ENCODE measurements around the gene SLC9A4.

The SLC9A4 gene

GRCh38 chr2:102498414-102498813 lies 25.4 kb downstream of the SLC9A4 start:
- no peak for DNase-seq (ENCODE audit: low read depth in 2 of 2, low spot score in 1 of 2)

DNA sequence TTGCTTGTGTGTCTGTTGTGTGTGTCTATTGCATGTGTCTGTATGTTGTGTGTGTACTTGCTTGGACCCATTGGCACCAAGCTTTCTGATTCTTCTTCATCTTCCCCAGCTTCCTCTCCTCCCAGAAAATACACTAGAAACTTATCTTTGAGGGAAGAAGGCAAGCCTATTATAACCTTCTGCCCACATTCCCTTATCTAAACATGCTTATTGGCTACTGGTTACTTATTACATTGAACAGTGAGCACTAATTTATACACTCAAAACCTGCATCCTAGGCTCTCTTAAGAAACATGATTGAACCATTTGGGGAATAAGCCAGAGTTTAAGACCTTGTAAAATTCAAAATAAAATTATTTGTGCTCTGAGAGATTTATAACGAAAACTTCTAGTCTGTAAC lies 26.5 kb downstream of the SLC9A4 start:
- DNase-seq (ENCODE audit: low read depth in 2 of 2, low spot score in 1 of 2), result no peak

DNA sequence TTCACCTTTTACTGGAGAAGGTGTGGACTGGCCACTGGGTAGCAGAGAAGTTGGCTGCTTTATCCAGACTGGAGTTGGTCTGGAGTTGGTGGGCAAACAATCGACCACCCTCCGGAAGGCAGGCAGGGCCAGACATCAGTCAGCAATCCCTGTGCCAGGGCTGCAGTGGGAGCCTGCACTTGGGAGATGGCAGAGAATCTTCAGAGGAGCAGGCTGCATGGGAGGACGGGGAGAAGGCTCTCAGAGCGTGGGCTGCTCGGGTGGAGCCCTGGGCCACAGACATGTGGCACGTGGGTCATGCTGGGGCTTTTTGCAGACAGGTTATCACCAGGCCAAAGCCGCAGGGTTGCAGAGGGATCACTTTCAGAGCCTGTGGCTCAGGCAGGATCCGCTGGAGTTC lies 29.6 kb downstream of the SLC9A4 start:
- no peak for DNase-seq (ENCODE audit: low read depth in 2 of 2, low spot score in 1 of 2)

DNA sequence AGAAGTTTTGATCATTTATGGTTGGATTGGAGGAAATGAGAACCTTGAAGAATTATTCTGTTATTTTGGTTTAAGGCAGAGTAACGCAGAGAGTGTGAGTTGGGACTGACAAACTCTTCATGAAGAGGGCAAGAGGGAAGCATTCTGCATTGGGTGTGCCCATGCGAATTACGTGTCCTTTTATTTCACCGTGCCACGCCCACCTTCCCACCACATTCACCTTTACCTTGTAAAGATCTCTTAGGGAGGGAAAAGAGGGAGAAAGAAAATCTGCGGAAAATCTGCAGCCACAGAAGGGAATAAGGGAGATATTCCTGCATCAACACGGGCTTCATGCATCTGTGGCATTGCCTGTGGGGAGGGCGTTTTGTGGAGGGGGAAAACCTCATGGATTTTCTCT lies 31.8 kb downstream of the SLC9A4 start:
- DNase-seq (ENCODE audit: low read depth in 2 of 2, low spot score in 1 of 2), result no peak

DNA sequence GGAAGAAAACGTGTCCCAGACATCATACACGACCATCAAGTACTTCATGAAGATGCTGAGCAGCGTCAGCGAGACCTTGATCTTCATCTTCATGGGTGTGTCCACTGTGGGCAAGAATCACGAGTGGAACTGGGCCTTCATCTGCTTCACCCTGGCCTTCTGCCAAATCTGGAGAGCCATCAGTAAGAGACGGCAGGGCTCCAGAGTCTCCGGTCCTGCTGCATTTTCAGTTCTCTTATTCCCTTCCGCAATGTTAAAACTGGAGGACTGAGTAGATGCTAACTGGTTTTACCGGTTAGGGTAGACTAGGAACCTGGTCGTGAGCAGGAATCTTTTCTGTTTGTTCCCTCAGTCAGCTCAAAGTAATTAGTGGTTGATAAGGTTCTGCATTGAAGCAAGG lies 32.3 kb downstream of the SLC9A4 start:
- no peak for DNase-seq (ENCODE audit: low read depth in 2 of 2, low spot score in 1 of 2)

GRCh38 chr2:102506743-102507142 lies 33.7 kb downstream of the SLC9A4 start:
- no peak for DNase-seq (ENCODE audit: low read depth in 2 of 2, low spot score in 1 of 2)

GRCh38 chr2:102508863-102509262 lies 35.8 kb downstream of the SLC9A4 start:
- DNase-seq (ENCODE audit: low read depth in 2 of 2, low spot score in 1 of 2), result no peak

- no peak for DNase-seq (ENCODE audit: low read depth in 2 of 2, low spot score in 1 of 2)
These were observed 36.7 kb downstream of the SLC9A4 start for GRCh38 chr2:102509749-102510148.

DNA sequence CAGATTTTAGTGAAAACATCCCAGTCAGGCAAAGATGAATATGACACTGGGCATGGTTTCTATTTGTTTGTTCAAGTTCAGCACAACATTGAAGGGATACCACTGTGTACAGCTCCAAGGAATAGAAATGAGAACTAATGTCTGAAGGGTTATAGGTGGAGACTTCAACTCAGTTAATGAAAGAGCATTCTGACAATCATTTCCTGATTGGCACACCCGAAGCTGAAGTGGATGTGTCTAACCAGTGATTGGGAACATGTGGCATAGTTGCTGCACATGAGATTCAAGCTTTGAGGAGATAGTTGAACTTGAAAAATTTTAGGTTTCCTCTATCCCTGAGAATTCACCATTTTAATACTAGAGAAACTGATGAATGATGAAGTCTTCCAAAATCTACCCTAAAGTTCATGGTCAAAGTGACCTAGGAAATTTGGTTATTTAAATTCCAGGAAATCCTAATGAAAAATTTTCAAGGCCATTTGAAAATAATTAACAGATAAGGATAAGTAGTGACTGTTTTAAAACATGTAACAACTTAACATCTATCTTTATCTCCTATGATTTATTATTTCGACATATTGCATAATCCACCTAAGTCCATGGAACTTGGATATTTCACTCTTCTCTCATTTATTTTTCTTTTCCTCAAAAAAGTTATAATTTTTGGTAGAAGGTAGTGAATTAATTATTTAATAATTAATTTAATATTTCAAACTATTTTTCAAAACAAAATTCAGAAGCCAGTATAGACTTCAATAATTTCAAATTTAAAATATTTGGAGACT lies 38.0 kb downstream of the SLC9A4 start:
- DNase-seq (ENCODE audit: low read depth in 2 of 2, low spot score in 1 of 2), result no peak

- no peak for DNase-seq (ENCODE audit: low read depth in 2 of 2, low spot score in 1 of 2)
These were observed 39.1 kb downstream of the SLC9A4 start for GRCh38 chr2:102512161-102512560.

GRCh38 chr2:102513355-102513939 lies 40.4 kb downstream of the SLC9A4 start:
- no peak for DNase-seq (ENCODE audit: low read depth in 2 of 2, low spot score in 1 of 2)

- DNase-seq (ENCODE audit: low read depth in 2 of 2, low spot score in 1 of 2), result no peak
These were observed 41.2 kb downstream of the SLC9A4 start for GRCh38 chr2:102514061-102514785.

DNA sequence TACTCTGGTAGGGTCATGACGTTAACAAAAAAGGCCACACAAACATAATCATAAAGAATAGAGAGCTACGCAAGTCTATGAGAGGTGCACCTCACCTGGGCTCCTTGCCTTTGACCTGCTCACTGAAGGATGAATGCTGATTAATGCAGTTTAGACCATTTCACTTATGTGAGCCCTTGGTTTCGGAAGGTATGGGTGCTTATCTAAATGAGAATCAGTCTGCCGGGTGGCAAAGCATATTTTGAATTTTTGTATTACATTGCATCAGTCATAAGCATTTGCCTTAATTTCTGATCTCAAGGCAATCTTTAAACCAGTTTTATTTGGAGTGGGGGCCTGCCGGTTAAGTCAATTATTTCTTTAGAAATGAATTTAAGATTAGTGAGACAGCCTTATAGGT lies 42.8 kb downstream of the SLC9A4 start:
- no peak for DNase-seq (ENCODE audit: low read depth in 2 of 2, low spot score in 1 of 2)

DNA sequence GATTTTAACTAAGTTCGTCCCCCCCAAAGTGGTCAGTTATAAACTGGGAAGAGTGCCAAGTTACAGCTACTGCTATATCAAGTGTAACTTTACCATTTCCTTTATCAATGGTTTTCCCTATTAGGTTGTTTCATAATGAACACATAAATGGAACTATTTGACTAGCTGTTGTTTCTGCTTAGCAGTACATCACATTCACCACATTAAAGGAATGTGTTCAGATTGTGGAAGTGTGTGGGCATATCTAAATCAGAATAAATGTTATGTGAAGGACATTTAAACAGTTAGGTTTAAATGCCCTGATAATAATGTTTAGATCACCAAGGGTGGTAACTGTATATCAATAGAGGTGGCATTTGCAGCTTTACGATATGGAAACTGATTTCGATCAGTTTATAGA lies 45.1 kb downstream of the SLC9A4 start:
- no peak for DNase-seq (ENCODE audit: low read depth in 2 of 2, low spot score in 1 of 2)

DNA sequence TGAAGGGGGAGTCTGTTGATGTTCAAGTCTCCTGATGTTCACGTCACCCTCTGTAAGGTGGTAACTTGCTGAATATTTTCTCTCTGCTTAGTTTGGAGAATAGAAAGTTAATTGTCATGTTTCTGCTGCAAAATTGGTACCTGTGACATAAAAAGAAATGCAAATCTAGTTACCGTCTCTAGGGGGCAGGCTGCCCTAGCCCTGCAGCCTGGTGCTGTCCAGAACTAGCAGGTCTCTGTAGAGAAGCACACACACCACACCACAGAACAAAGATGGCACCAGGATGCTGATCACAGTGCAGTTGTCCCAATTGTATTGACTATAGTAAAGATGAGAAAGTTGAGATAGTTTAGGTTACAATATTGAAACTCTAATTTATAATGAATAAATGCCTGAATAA lies 47.0 kb downstream of the SLC9A4 start:
- DNase-seq (ENCODE audit: low read depth in 2 of 2, low spot score in 1 of 2), result no peak

- DNase-seq (ENCODE audit: low read depth in 2 of 2, low spot score in 1 of 2), result no peak
These were observed 47.8 kb downstream of the SLC9A4 start for GRCh38 chr2:102520801-102521200.

DNA sequence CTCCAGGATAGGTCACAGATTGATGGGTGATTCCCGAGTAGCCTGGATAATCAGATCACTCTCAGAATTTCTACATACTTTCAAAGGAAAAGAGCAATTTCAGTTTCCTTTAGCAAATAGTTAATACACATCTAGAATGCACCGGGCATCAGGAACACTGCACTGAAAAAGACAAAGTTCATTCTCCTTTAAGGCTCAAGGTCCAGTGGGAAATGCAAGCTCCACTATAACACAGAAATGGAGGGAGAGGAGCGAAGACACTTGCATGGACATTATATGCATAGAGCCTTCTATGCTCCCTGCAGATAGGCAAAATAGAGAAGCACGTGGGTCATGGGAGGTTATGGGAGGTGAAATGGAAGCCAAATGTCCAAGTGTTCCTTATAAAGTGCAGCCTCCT lies 49.1 kb downstream of the SLC9A4 start:
- DNase-seq (ENCODE audit: low read depth in 2 of 2, low spot score in 1 of 2), result no peak

DNA sequence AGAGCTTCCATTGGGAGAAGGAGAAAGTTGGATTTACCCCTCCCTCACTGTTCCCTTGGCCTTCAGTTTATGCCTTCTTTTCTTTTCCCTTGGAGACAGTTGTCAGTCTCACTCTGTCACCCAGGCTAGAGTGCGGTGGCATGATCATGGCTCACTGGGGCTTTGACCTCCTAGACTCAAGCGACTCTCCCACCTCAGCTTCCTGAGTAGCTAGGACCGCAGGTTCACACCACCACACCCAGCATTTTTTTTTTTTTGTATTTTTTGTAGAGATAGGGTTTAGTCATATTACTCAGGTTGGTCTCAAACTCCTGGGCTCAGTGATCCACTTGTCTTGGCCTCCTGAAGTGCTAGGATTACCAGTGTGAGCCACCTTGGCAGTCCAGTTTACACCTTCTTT lies 49.9 kb downstream of the SLC9A4 start:
- DNase-seq (ENCODE audit: low read depth in 2 of 2, low spot score in 1 of 2), result no peak

- DNase-seq (ENCODE audit: low read depth in 2 of 2, low spot score in 1 of 2), result no peak
These were observed 50.6 kb downstream of the SLC9A4 start for GRCh38 chr2:102523651-102524050.

DNA sequence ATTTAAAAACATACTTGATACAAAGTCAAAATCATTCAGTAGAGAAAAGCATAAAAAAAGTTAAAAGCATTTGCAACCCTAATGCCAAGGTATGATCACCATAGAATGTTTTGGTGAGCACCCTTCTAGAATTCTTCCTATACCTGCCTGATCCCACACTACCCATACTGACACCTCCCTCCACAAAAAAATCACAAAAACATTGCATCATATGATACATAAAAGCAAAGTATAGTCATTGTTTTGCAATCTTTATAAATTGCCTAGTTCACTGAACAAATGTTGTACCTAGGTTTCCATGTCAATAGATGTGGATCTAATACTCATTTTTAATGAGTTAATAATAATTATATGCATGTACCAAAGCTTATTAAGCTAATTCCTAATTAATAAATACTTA lies 54.1 kb downstream of the SLC9A4 start:
- no peak for DNase-seq (ENCODE audit: low read depth in 2 of 2, low spot score in 1 of 2)

DNA sequence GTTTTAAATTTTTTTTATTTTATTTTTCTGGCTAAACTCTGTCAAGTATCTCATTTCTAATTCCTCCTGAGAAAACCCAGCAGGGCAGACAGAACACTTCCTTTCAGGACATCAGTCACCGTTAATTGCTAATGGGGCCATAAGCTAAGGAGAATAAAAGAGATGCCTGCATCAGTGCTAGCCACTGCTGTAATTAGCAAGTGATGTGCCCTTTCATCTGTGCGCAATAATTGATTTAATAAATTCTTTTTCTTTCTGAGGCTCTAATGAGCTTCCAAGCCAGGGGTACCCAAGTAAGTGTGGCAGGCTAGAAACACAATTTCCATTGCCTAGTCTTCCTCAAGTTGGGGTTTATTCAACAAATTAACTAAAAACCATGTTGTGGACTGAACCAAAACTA lies 65.5 kb downstream of the SLC9A4 start:
- DNase-seq (ENCODE audit: low read depth in 2 of 2, low spot score in 1 of 2), result no peak

DNA sequence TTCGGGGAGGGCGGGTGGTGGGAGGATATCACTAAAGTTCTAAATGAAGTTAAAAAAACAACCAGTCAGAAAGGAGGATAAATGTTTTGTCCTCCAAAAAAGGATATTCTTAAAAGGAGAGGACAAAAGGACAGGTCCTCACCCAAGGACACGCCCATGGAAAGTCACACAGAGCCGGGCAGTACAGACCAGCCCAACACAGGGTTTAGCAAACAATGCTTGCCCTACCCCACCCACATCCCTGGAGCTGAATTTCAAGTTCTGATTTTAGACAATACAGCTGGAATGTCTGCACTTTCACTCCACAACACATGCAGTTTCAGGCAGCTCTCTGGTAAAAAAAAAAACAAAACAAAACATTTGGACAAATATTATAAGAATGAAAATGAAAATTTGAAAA lies 67.9 kb downstream of the SLC9A4 start:
- no peak for DNase-seq (ENCODE audit: low read depth in 2 of 2, low spot score in 1 of 2)

Data from stimulated activated CD8-positive, alpha-beta memory T cell treated with anti-CD3 and anti-CD28 coated beads, Interleukin-4, amount 100 ng/mL, for 1 hour (primary cell).